ENCODE measurements around the gene HNRNPH3.
"Not testable (repeated sequence)": the region's sequence is repeated elsewhere in the genome, so short reads cannot be mapped to it uniquely, and the experiment has no call there.

The HNRNPH3 gene

DNA sequence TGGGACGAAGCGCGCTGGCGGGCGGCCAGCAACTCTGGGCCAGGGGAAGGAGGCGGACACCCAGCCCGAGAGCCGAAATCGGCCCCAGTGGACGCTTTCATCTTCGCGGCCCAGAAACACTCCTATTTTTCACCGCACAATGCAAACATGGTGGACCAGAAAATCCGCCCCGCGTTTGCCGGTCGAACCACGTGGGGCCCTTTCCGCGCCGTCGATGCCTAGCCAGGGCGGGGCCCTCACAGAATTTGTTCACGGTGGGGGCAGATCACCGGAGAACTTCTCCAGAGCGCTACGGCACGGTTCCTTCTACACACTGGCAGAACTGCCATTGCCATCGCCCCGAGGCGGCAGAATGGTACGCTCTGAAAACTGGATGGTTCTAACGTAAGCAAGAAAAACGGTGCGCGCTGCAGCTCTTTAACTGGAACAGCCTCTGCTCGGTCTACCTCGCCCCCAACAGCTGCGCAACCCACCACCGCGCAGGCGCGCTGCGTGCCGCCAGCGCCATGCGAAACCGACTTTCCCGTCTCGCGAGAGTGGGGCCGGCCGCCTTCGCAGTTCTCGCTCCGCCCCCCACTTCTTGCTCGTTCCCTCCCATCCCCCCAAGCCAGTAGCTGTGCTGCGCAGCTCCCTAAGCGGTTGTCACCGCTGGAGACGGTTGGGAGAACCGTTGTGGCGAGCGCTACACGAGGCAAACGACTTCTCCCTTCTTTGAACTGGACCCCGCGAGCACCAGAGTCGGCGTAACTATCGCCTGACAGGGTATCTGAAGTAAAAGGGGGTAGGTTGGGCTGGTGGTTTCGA is at the start of gene HNRNPH3:
Gene HNRNPH3, plus strand, starts transcription at position 610 of the 804 bp plus-strand sequence. CDS start 5,158 bp downstream, outside the sequence.
- DNase-seq (ENCODE audit: low read depth), result peak; percentile 84

DNA sequence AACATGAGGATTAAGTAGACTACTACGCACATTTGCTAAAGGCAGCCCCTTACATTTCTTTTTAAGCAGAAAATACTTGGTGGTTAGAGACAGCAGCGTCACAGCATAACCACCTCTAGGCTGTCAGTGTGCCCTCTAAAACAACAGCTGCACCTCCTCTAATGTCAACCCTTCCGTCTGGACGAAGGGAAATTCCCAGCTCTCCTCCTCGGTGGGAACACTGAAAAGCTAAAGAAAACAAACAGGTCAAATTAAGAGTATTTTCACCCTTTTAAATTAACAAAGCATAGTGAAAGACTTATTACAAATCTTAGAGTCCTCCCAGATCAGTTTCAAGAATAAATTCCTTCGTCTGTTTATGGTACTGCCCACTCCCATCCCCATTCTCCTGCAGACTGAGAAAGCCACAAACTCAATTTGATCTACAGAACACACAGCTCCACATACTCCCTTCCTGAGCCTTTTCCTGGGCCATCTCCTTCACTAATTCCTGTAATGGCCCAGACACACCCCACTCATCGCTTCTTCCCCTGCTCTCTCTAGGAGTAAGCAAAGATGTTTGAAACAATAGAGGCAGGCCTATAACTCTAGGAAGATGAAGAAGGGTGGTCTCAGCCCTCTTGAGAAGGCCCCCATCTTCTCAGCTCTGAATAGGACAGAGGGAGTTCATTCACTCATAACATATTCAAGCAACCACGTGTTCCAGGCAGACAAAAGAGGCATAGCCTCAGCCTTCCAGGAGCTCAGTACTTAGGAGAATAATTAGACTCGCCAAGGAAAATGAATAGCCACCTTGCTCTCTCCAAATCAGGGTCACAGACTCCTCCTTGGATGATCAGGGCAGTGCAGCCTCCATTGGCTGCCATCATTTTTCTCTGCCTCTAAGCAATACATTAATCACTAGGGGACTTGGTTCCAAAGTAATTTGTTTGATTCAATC is 47.5 kb upstream of the HNRNPH3 start:
- DNase-seq (ENCODE audit: low read depth), result no peak

GRCh38 chr10:68288717-68289116 is 43.1 kb upstream of the HNRNPH3 start:
- DNase-seq (ENCODE audit: low read depth), result no peak

- DNase-seq (ENCODE audit: low read depth), result no peak
Observed at GRCh38 chr10:68290736-68291135, 41.1 kb upstream of the HNRNPH3 start.

- DNase-seq (ENCODE audit: low read depth), result no peak
Observed at GRCh38 chr10:68296843-68297663, 34.8 kb upstream of the HNRNPH3 start.

GRCh38 chr10:68301301-68301700 is 30.6 kb upstream of the HNRNPH3 start:
- DNase-seq (ENCODE audit: low read depth), result no peak

GRCh38 chr10:68301790-68302502 is 29.9 kb upstream of the HNRNPH3 start:
- DNase-seq (ENCODE audit: low read depth), result peak; percentile 15

DNA sequence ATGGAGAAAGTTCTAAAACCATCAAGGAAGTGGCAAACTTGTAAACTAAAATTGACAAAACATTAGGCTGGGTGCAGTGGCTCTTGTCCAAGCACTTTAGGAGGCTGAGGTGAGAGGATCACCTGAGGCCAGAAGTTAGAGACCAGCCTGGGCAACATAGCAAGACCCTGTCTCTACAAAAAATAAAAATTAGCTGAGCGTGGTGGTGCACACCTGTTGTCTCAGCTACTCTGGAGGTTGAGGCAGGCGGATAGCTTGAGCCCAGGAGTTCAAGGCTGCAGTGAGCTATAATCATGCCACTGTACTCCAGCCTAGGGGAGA is 29.4 kb upstream of the HNRNPH3 start:
- DNase-seq (ENCODE audit: low read depth), result no peak

DNA sequence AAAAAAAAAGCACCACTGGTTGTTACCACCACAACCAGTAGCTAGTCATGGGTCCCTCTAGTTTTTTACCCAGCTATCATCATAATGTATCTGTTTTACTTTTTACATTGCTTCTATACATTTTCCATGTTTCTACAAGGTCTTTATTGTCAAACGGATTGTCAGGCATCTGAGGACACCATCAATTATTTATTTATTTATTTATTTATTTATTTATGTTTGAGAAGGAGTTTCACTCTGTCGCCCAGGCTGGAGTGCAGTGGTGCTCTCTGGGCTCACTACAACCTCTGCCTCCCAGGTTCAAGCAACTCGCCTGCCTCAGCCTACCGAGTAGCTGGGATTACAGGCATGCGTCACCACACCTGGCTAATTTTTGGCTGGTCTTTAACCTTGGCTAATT is 29.0 kb upstream of the HNRNPH3 start:
- DNase-seq (ENCODE audit: low read depth), result no peak

GRCh38 chr10:68303849-68304412 is 27.9 kb upstream of the HNRNPH3 start:
- no peak for DNase-seq (ENCODE audit: low read depth)

DNA sequence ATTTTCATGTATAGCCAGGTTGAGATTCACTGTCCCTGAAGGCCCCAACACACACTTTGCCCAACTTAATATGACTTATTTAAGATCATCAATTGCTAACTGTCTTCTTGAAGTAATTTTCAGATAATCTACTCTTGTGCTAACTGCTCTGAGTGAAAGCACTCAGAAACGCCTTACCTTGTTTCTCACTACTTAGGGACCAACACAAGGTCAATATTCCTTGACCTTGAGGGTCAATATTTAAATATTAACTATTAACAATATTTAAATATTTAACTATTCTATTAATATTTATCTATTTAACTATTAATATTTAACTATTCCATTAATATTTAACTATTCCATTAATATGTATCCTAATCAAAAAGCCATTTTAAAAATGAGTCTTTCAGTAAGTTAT is 26.0 kb upstream of the HNRNPH3 start:
- no peak for DNase-seq (ENCODE audit: low read depth)

- DNase-seq (ENCODE audit: low read depth), result no peak
Observed at GRCh38 chr10:68310531-68310930, 21.3 kb upstream of the HNRNPH3 start.

- not testable (repeated sequence) for DNase-seq (ENCODE audit: low read depth)
Observed at GRCh38 chr10:68314930-68315329, 16.9 kb upstream of the HNRNPH3 start.

DNA sequence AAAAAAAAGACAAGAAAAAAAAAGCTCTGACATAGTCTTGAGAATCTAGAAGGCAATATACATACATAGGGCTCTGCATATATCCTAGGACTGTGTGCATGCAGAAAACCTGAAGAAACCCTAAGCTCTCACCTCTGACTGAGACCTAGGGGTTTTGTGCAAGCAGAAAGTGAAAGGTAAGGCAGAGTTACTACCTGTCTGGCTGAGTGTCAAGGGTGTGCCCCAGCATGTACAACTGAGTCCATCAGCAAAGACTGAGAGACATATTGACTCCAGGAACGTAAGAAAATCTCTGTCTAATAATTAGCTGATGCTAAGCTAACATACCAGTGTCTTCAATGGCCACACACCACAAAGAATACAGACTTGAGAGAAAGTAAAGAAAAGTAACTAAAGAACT is 16.3 kb upstream of the HNRNPH3 start:
- no peak for DNase-seq (ENCODE audit: low read depth)

- no peak for DNase-seq (ENCODE audit: low read depth)
Observed at GRCh38 chr10:68318331-68319059, 13.4 kb upstream of the HNRNPH3 start.

- not testable (repeated sequence) for DNase-seq (ENCODE audit: low read depth)
Observed at GRCh38 chr10:68324396-68324795, 7.5 kb upstream of the HNRNPH3 start.

DNA sequence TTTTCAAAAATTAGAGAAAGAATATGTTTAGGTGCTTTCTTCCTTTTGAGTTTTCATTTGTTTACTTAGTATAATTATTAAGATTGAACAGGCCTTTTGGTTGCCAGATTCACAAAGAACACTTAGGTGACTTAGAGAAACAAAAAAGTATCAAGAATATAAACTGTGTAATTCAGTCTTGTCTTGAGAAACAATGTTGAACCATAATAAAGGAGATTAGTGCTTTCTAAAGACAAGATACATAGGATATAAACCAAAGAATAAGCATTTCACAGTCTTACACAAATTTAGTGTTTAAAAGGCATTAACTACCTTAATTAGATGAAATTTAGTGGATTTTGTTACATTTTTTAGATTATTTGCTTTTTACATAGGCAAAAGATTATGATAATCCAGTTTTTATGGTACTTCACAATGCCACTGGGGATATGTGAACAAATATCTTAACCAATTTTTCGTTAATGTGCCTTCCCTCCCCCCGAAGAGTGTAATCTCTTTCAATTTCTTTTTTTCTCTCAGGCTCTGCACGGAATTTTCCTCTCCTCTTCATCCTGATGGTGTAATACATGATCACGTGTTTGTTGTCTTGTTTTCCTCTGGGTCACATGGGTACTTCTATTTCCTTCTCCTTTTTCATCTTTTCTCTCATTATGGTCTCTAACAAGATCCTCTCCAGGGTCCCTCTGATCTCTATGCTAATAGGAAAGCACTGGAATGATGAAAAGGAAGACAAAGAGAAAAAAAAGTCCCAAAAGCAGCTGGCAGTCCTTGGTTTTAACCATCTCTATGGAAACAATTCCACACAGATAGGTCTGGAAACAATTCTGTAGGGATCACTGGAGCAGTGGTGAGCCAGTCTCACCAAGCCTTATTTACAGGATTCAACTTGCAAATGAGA is 3.7 kb upstream of the HNRNPH3 start:
- DNase-seq (ENCODE audit: low read depth), result peak; percentile 26

- no peak for DNase-seq (ENCODE audit: low read depth)
Observed at GRCh38 chr10:68329506-68329861, 2.4 kb upstream of the HNRNPH3 start.

DNA sequence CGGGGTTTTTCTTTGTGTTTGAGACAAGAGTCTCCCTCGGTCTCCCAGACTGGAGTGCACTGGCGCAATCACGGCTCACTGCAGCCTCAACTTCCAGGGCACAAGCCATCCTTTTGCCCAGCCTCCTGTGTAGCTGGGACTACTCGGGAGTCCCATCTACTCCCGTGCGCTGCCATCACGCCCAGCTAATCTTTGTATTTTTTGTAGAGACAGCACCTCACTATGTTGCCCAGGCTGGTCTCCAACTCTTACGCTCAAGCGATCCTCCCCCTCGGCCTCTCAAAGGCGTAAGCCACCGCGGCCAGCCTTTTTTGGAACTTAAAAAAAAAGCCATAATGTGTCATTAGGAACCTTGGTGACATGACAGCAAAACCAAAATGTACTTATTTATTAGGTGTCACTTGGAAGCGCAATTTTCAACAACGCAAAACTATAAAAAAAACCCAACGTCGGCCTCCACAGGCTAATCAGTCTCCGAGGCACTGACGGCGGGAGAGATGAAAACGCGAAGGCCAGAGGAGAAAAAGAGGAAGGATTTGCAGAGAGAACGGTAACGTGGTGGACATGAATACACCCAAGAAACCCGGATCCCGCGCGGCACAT is 911 bp upstream of the HNRNPH3 start:
- no peak for DNase-seq (ENCODE audit: low read depth)
